H1 (cell line): ENCODE measurements around the gene ANKRD60. TPM values are rescaled to one million over a fixed set of nuclear protein-coding genes. Genes with fewer than 3 reads are reported as not detected.

Experiments used
- CTCF ChIA-PET: fragments of 300-600 bp; sonication (Branson Sonifier 250); formaldehyde crosslinking; loops from one replicate; lab custom pipeline; 2021; ENCODE audit not compliant: partially characterized antibody; lab: Charles Lee
- POLR2A ChIA-PET: fragments of 300-600 bp; sonication (Branson Sonifier 250); formaldehyde crosslinking; loops from one replicate; lab custom pipeline; 2021; ENCODE audit warnings: inconsistent platforms; ENCODE audit not compliant: partially characterized antibody; lab: Charles Lee
- DNase-seq, 2 experiments: peaks; one replicate each; pipeline versions ENCODE4 v3.0.0 to v3.0.0-alpha.2; 2010 to 2022; ENCODE audit warnings: low spot score in 2 of 2, low read depth in 1 of 2, mixed read lengths in 1 of 2
- FAIRE-seq: peaks from 2 replicates; lab custom pipeline; 2011; peaks lifted over from hg19 to GRCh38; lab: Jason Lieb, UNC
- H2AFZ ChIP-seq: 2 replicates; pipeline ENCODE4 v1.8.1; 2012; ENCODE audit warnings: low read length, inconsistent platforms
- H2AK5ac ChIP-seq: 2 replicates; pipeline ENCODE4 v1.6.1; 2013; ENCODE audit warnings: low read depth, low read length
- H2BK120ac ChIP-seq: replicated peaks from 2 replicates; pipeline ENCODE3; 2013; ENCODE audit warnings: low read depth, low read length, inconsistent platforms
- H2BK12ac ChIP-seq: 2 replicates; pipeline ENCODE4 v1.6.1; 2013; ENCODE audit warnings: low read depth, low read length
- H2BK15ac ChIP-seq: 2 replicates; pipeline ENCODE4 v1.6.1; 2013; ENCODE audit warnings: low read length
- H2BK20ac ChIP-seq: 2 replicates; pipeline ENCODE4 v1.6.1; 2013; ENCODE audit warnings: low read length
- H2BK5ac ChIP-seq: 2 replicates; pipeline ENCODE4 v1.6.1; 2013; ENCODE audit warnings: low read depth, low read length
- H3K14ac ChIP-seq: 2 replicates; pipeline ENCODE4 v1.6.1; 2013; ENCODE audit warnings: inconsistent platforms; ENCODE audit not compliant: insufficient read length
- H3K18ac ChIP-seq: 2 replicates; pipeline ENCODE4 v1.6.1; 2013; ENCODE audit warnings: low read length; ENCODE audit errors: extremely low read depth
- H3K23ac ChIP-seq: 2 replicates; pipeline ENCODE4 v1.6.1; 2013; ENCODE audit warnings: inconsistent platforms; ENCODE audit not compliant: insufficient read length
- H3K23me2 ChIP-seq: 2 replicates; pipeline ENCODE4 v1.6.1; 2013; ENCODE audit warnings: low read depth, low read length
- H3K27ac ChIP-seq: 2 replicates; pipeline ENCODE4 v1.6.1; 2011; ENCODE audit warnings: low read depth, low read length, inconsistent platforms
- H3K27me3 ChIP-seq, 4 experiments: replicated peaks in 1 of 4; 1 replicate in 1 of 4; 2 replicates in 3 of 4; pipeline versions ENCODE4 v1.6.1 to v1.8.1; 2011 to 2013; ENCODE audit warnings: low read length in 3 of 4, mild to moderate bottlenecking in 3 of 4, inconsistent platforms in 2 of 4, mixed read lengths in 2 of 4, moderate library complexity in 1 of 4; ENCODE audit not compliant: control insufficient read depth in 3 of 4, insufficient read depth in 3 of 4; ENCODE audit errors: extremely low read depth in 1 of 4
- H3K36me3 ChIP-seq, 4 experiments: 2 replicates each; pipeline versions ENCODE4 v1.6.1 to v1.8.1; 2011 to 2013; ENCODE audit warnings: mild to moderate bottlenecking in 4 of 4, low read length in 3 of 4, moderate library complexity in 2 of 4, control low read depth in 1 of 4, inconsistent platforms in 1 of 4; ENCODE audit not compliant: insufficient read depth in 4 of 4, control insufficient read depth in 2 of 4
- H3K4ac ChIP-seq: replicated peaks from 2 replicates; pipeline ENCODE3; 2013; ENCODE audit warnings: low read length, low read depth, mixed read lengths, inconsistent platforms; ENCODE audit not compliant: insufficient read length
- H3K4me1 ChIP-seq, 4 experiments: replicated peaks in 1 of 4; 1 replicate in 1 of 4; 2 replicates in 3 of 4; pipeline versions ENCODE4 v1.6.1 to v1.8.1; 2011 to 2013; ENCODE audit warnings: low read length in 3 of 4, inconsistent platforms in 2 of 4, mixed read lengths in 1 of 4; ENCODE audit not compliant: insufficient read depth in 4 of 4, control insufficient read depth in 3 of 4
- H3K4me2 ChIP-seq, 2 experiments: 2 replicates each; pipeline versions ENCODE4 v1.6.1 to v1.8.1; 2011 to 2013; ENCODE audit warnings: low read depth in 2 of 2, low read length in 2 of 2, control low read depth in 1 of 2, inconsistent platforms in 1 of 2, mild to moderate bottlenecking in 1 of 2; ENCODE audit not compliant: insufficient read depth in 1 of 2
- H3K4me3 ChIP-seq, 4 experiments: fragments of 200-600, 300-600 bp in 1 of 4; sonication (generic), shearing (Covaris generic), sonication (Bioruptor Twin) in 1 of 4; 2 replicates each; pipeline versions ENCODE4 v1.5.1 to v1.8.1; 2011 to 2016; ENCODE audit warnings: low read length in 4 of 4, low read depth in 3 of 4, control low read depth in 2 of 4, inconsistent platforms in 2 of 4, mild to moderate bottlenecking in 2 of 4, mixed read lengths in 1 of 4, moderate library complexity in 1 of 4; ENCODE audit not compliant: insufficient read depth in 2 of 4; ENCODE audit errors: extremely low read depth in 1 of 4
- H3K56ac ChIP-seq: replicated peaks from 2 replicates; pipeline ENCODE3; 2013; ENCODE audit warnings: low read depth, mild to moderate bottlenecking, mixed read lengths, low read length, inconsistent platforms; ENCODE audit not compliant: insufficient read length
- H3K79me1 ChIP-seq: 2 replicates; pipeline ENCODE4 v1.6.1; 2013; ENCODE audit warnings: low read depth, low read length, control low read depth
- H3K79me2 ChIP-seq, 2 experiments: 2 replicates each; pipeline versions ENCODE4 v1.6.1 to v1.8.1; 2012 to 2013; ENCODE audit warnings: low read length in 2 of 2, mild to moderate bottlenecking in 2 of 2, inconsistent platforms in 1 of 2; ENCODE audit not compliant: insufficient read depth in 2 of 2, control insufficient read depth in 1 of 2
- H3K9ac ChIP-seq, 4 experiments: replicated peaks in 1 of 4; 1 replicate in 1 of 4; 2 replicates in 3 of 4; pipeline versions ENCODE4 v1.6.1 to v1.8.1; 2011 to 2013; ENCODE audit warnings: low read depth in 3 of 4, low read length in 3 of 4, control low read depth in 2 of 4, mild to moderate bottlenecking in 2 of 4, moderate library complexity in 2 of 4, inconsistent platforms in 1 of 4; ENCODE audit errors: extremely low read depth in 1 of 4
- H3K9me3 ChIP-seq, 2 experiments: 2 replicates each; pipeline versions ENCODE4 v1.6.1 to v1.8.1; 2012 to 2013; ENCODE audit warnings: mild to moderate bottlenecking in 2 of 2, moderate library complexity in 2 of 2, control low read depth in 1 of 2, inconsistent platforms in 1 of 2, low read depth in 1 of 2, low read length in 1 of 2, mixed read lengths in 1 of 2; ENCODE audit not compliant: insufficient read depth in 2 of 2
- H4K20me1 ChIP-seq, 2 experiments: replicated peaks in 1 of 2; 2 replicates each; pipeline versions ENCODE3 to v1.8.1; 2011 to 2013; ENCODE audit warnings: inconsistent platforms in 2 of 2, low read length in 2 of 2, mild to moderate bottlenecking in 1 of 2; ENCODE audit not compliant: insufficient read depth in 2 of 2, control insufficient read depth in 1 of 2
- H4K5ac ChIP-seq: 2 replicates; pipeline ENCODE4 v1.6.1; 2013; ENCODE audit warnings: low read length, low read depth, mixed read lengths, inconsistent platforms; ENCODE audit not compliant: insufficient read length
- H4K8ac ChIP-seq: 2 replicates; pipeline ENCODE4 v1.8.0; 2013; ENCODE audit warnings: mild to moderate bottlenecking, moderate library complexity, low read length, inconsistent platforms; ENCODE audit not compliant: insufficient read depth; ENCODE audit errors: extremely low read depth
- H4K91ac ChIP-seq: replicated peaks from 2 replicates; pipeline ENCODE3; 2013; ENCODE audit warnings: low read length, mixed read lengths, inconsistent platforms; ENCODE audit not compliant: insufficient read length
- CBX5 ChIP-seq: fragments of 300-800, 300-1000 bp; sonication (generic); IDR thresholded peaks from 2 replicates; pipeline ENCODE4 v1.7.1; 2016; ENCODE audit warnings: antibody characterized with exemption, low read length, low read depth
- CHD2 ChIP-seq: IDR thresholded peaks from 2 replicates; pipeline ENCODE4 v1.6.1; 2012; ENCODE audit warnings: low read length, improper control_type of control experiment
- CREB1 ChIP-seq: IDR thresholded peaks from 2 replicates; pipeline ENCODE4 v1.6.1; 2012; ENCODE audit warnings: inconsistent platforms
- JUN ChIP-seq: IDR thresholded peaks from 2 replicates; pipeline ENCODE4 v1.6.1; 2011; ENCODE audit warnings: low read depth, mild to moderate bottlenecking, improper control_type of control experiment, low read length
- KDM4A ChIP-seq: IDR thresholded peaks from one replicate; pipeline ENCODE4 v1.7.1; 2012; ENCODE audit warnings: low read depth, mild to moderate bottlenecking, moderate library complexity, low read length, inconsistent platforms; ENCODE audit not compliant: severe bottlenecking
- KDM5A ChIP-seq: fragments of 200-600 bp; IDR thresholded peaks from 2 replicates; pipeline ENCODE4 v1.7.1; 2012; ENCODE audit warnings: mild to moderate bottlenecking, low read length, inconsistent platforms, mixed read lengths
- NRF1 ChIP-seq: IDR thresholded peaks from 2 replicates; pipeline ENCODE4 v1.6.1; 2011; ENCODE audit warnings: mild to moderate bottlenecking, low read depth, low read length, improper control_type of control experiment
- PHF8 ChIP-seq: fragments of 200-600 bp; sonication (generic); conservative IDR thresholded peaks from 2 replicates; pipeline ENCODE4 v1.7.1; 2012; ENCODE audit warnings: low read depth, mild to moderate bottlenecking, inconsistent platforms, low read length, moderate library complexity
- POU5F1 ChIP-seq: IDR thresholded peaks from 2 replicates; pipeline ENCODE4 v1.6.1; 2011; ENCODE audit warnings: low read depth, mild to moderate bottlenecking, low read length, moderate library complexity
- SIN3A ChIP-seq, 2 experiments: IDR thresholded peaks in 1 of 2; conservative IDR thresholded peaks in 1 of 2; 2 replicates each; pipeline ENCODE4 v1.6.1; 2011 to 2012; ENCODE audit warnings: low read length in 2 of 2, improper control_type of control experiment in 1 of 2, low read depth in 1 of 2, mild to moderate bottlenecking in 1 of 2
- TBP ChIP-seq: IDR thresholded peaks from 2 replicates; pipeline ENCODE4 v1.6.1; 2011; ENCODE audit warnings: low read depth, low read length, improper control_type of control experiment
- TCF12 ChIP-seq: IDR thresholded peaks from 2 replicates; pipeline ENCODE4 v1.6.1; 2011; ENCODE audit warnings: low read depth, mild to moderate bottlenecking, low read length
- TEAD4 ChIP-seq: IDR thresholded peaks from 2 replicates; pipeline ENCODE4 v1.6.1; 2012; ENCODE audit warnings: low read depth, low read length, inconsistent platforms, mixed read lengths
- WGBS, 2 experiments: shearing (Covaris generic) in 1 of 2; methylation state at CpG; one replicate each; pipeline versions ENCODE4 v1.1.6 to v1.1.7; 2013 to 2015; ENCODE audit warnings: low lambda C conversion rate in 2 of 2, mixed read lengths in 2 of 2, inconsistent platforms in 1 of 2, low coverage in 1 of 2, missing lambda C conversion rate in 1 of 2; ENCODE audit not compliant: insufficient replicate concordance in 2 of 2, insufficient coverage in 1 of 2, insufficient read length in 1 of 2; ENCODE audit errors: extremely low coverage in 1 of 2, missing lambda C conversion rate in 1 of 2; 5-methylcytosine and 5-hydroxymethylcytosine counted together
- polyA plus RNA-seq, 7 experiments: library from polyadenylated mRNA; depleted of rRNA in 3 of 7; stranded (reverse) in 5 of 7; unstranded in 2 of 7; fragments of >200 nt in 5 of 7; fragments of 200-250 nt in 2 of 7; gene quantifications; 1 replicate in 5 of 7; 2 replicates in 1 of 7; 4 replicates in 1 of 7; pipeline versions ENCODE4 v1.2.1 to v1.2.3, GENCODE V29; 2011 to 2013; ENCODE audit warnings: missing spikeins in 2 of 7, mixed read lengths in 2 of 7
- total RNA-seq: library from RNA; stranded (reverse); fragmentation: NEBNext Ultra II Directional; extraction: Animal tissue kit (Norgen Biotek cat#: 25700); gene quantifications from 2 replicates; pipeline ENCODE4 v1.2.1, GENCODE V29; 2021
- TF ChIP-seq, protein P1 (sequence below): IDR thresholded peaks from 2 replicates; pipeline ENCODE4 v1.6.1; 2012; ENCODE audit warnings: low read length, inconsistent platforms

Gene ANKRD60
- total and polyA plus RNA-seq, 2 of the 8 experiments (the other 6 are each of a cell fraction or from before 2014, with no cell fraction given) = not detected

GRCh38 chr20:58198901-58199355 is 29.5 kb downstream of the ANKRD60 start:
- CTCF ChIA-PET = interaction anchor here (12.4 kb wide), 1 partner anchor 11 kb away, joined by 130 read pairs; no protein-coding TSS in a partner anchor
- no peak for TF ChIP-seq TEAD4
- TF ChIP-seq, protein P1, sequence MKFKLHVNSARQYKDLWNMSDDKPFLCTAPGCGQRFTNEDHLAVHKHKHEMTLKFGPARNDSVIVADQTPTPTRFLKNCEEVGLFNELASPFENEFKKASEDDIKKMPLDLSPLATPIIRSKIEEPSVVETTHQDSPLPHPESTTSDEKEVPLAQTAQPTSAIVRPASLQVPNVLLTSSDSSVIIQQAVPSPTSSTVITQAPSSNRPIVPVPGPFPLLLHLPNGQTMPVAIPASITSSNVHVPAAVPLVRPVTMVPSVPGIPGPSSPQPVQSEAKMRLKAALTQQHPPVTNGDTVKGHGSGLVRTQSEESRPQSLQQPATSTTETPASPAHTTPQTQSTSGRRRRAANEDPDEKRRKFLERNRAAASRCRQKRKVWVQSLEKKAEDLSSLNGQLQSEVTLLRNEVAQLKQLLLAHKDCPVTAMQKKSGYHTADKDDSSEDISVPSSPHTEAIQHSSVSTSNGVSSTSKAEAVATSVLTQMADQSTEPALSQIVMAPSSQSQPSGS = no peak
- no peak for TF ChIP-seq TCF12
- no peak for TF ChIP-seq CHD2
- TF ChIP-seq NRF1 = no peak
- TF ChIP-seq KDM5A = no peak
- TF ChIP-seq POU5F1 = no peak
- no peak for TF ChIP-seq TBP
- TF ChIP-seq CBX5 = no peak
- TF ChIP-seq SIN3A (conservative IDR thresholded peaks at IDR 0.05 in 1 of 2, IDR thresholded peaks at IDR 0.05 in 1 of 2; ENCODE audit: low read depth in 1 of 2, low read length in 2 of 2) = no peak
- no peak for TF ChIP-seq PHF8
- TF ChIP-seq KDM4A = no peak
- no peak for TF ChIP-seq JUN
- TF ChIP-seq CREB1 = no peak

More at GRCh38 chr20:58198901-58199355, 29.5 kb downstream of the ANKRD60 start:
- Histone ChIP-seq H3K9me3 (no peaks in the 10 kb centered on the region), H2AFZ (no peak overlapping the region), H4K20me1 (no peaks in the 10 kb centered on the region), H3K27ac (no peak overlapping the region), H3K79me1 (no peaks in the 10 kb centered on the region), H3K23ac (no peak overlapping the region), H3K9ac (no peak overlapping the region), H3K4me2 (no peak overlapping the region), H4K5ac (no peak overlapping the region), H3K36me3 (no peaks in the 10 kb centered on the region), H3K56ac (no peak overlapping the region), H3K23me2 (peaks cover 4% of the 10 kb centered on the region; the same call in 1 of the 2 replicates), H4K91ac (no peak overlapping the region), H2BK5ac (no peak overlapping the region), H4K8ac (no peak overlapping the region), H2BK15ac (no peak overlapping the region), H3K18ac (no peak overlapping the region), H3K79me2 (no peaks in the 10 kb centered on the region), H3K27me3 (no peaks in the 10 kb centered on the region), H3K4me1 (no peaks in the 10 kb centered on the region), H3K14ac (no peak overlapping the region), H3K4me3 (no peak overlapping the region), H2BK12ac (no peak overlapping the region), H2BK20ac (no peak overlapping the region), H2BK120ac (no peak overlapping the region), H2AK5ac (no peak overlapping the region), H3K4ac (no peak overlapping the region)
- 81% methylated on average over 9 of the region's 9 CpGs; no CpG with 5 or more reads in 1 of the 2 experiments for WGBS, 2 experiments
- POLR2A ChIA-PET = no interaction called here
- FAIRE-seq (no peak), DNase-seq (no peak)
